ENCODE measurements around the gene TSNAXIP1. TPM values are rescaled to one million over a fixed set of nuclear protein-coding genes. Genes with fewer than 3 reads are reported as not detected.

The TSNAXIP1 gene
- total and polyA plus RNA-seq, 2 experiments from 2014 or later = 0.65 to 1.2 TPM

DNA sequence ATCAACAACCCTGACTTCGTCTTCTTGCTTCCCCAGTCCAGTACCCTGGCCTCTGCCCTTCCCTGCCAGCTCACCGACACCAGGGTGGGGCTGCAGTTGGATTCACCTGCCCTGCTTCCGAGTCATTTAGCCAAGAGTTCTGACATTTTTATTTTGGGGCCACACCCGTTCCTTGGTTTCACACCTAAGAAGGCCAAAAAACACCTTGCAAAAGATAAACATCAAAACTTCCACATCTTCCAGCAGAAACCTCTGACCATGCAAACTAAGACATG, 45.8 kb upstream of the TSNAXIP1 start:
- WGBS, 2 experiments (ENCODE audit: low coverage in 1 of 2, low lambda C conversion rate in 2 of 2, missing lambda C conversion rate in 2 of 2) = 95% methylated on average over 4 of the region's 4 CpGs
- Histone ChIP-seq H3K9me2 (ENCODE audit: insufficient read depth) (no peaks in the 10 kb centered on the region), H3F3A (ENCODE audit: insufficient read depth) (no peaks in the 10 kb centered on the region), H3K36me3 (ENCODE audit: low read depth) (no peaks in the 10 kb centered on the region), H2AFZ (no peak overlapping the region), H3K9me3 (ENCODE audit: low read depth) (no peaks in the 10 kb centered on the region), H3K79me2 (ENCODE audit: insufficient read depth) (no peaks in the 10 kb centered on the region; the same call in 1 of the 2 replicates), H3K4me3 (no peak overlapping the region), H3K27ac (no peak overlapping the region), H3K27me3 (replicated peaks; ENCODE audit: insufficient read depth) (no peaks in the 10 kb centered on the region), H3K4me2 (ENCODE audit: unreplicated experiment) (no peak overlapping the region), H4K20me1 (ENCODE audit: insufficient read depth) (no peaks in the 10 kb centered on the region), H3K9ac (no peak overlapping the region), H3K4me1 (ENCODE audit: insufficient read depth) (no peaks in the 10 kb centered on the region)
- in situ Hi-C loops (cut with MboI) = no loop called here
- DNase-seq = no peak
- TF ChIP-seq EZH2phosphoT487 (IDR thresholded peaks at IDR 0.05; ENCODE audit: insufficient read depth, low read depth) = no peak
- TF ChIP-seq EZH2 (IDR thresholded peaks at IDR 0.05; ENCODE audit: insufficient read depth, poor library complexity, severe bottlenecking) = no peak

DNA sequence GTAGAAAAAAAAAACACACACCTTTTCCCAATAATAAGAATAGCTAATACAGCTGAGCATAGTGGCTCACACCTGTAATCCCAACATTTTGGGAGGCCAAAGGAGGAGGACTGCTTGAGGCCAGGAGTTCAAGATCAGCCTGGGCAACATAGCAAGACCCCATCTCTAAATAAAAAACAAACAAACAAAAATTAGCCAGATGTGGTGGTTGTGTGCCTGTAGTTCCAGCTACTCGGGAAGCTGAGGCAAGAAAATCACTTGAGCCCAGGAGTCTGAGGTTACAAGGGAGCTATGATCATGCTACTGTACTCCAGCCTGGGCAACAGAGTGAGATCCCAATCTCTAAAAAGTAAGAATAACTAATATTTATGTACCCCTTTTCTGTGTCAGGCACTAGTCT, 44.8 kb upstream of the TSNAXIP1 start:
- H2AFZ ChIP-seq = no peak overlapping the region
- TF ChIP-seq EZH2 (IDR thresholded peaks at IDR 0.05; ENCODE audit: insufficient read depth, poor library complexity, severe bottlenecking) (no peak), EZH2phosphoT487 (IDR thresholded peaks at IDR 0.05; ENCODE audit: insufficient read depth, low read depth) (no peak)
- in situ Hi-C loops (cut with MboI) = no loop called here

GRCh38 chr16:67762385-67762784, 44.3 kb upstream of the TSNAXIP1 start:
- WGBS, 2 experiments (ENCODE audit: low coverage in 1 of 2, low lambda C conversion rate in 2 of 2, missing lambda C conversion rate in 2 of 2) = 91 to 100% methylated on average over 2 of the region's 2 CpGs
- H3F3A ChIP-seq (ENCODE audit: insufficient read depth) = no peaks in the 10 kb centered on the region
- no peak overlapping the region for H3K9ac ChIP-seq

More for the DNA sequence above, 44.8 kb upstream of the TSNAXIP1 start:
- no peak for DNase-seq
- Histone ChIP-seq H3K36me3 (ENCODE audit: low read depth) (no peaks in the 10 kb centered on the region), H3K9me3 (ENCODE audit: low read depth) (no peaks in the 10 kb centered on the region), H3K9me2 (ENCODE audit: insufficient read depth) (no peaks in the 10 kb centered on the region), H3K9ac (no peak overlapping the region), H3K79me2 (ENCODE audit: insufficient read depth) (no peaks in the 10 kb centered on the region; the same call in 1 of the 2 replicates), H3K27ac (no peak overlapping the region), H3K4me1 (ENCODE audit: insufficient read depth) (no peaks in the 10 kb centered on the region), H4K20me1 (ENCODE audit: insufficient read depth) (no peaks in the 10 kb centered on the region), H3F3A (ENCODE audit: insufficient read depth) (no peaks in the 10 kb centered on the region), H3K4me2 (ENCODE audit: unreplicated experiment) (no peak overlapping the region), H3K27me3 (replicated peaks; ENCODE audit: insufficient read depth) (no peaks in the 10 kb centered on the region), H3K4me3 (no peak overlapping the region)
- 93 to 100% methylated on average over 1 of the region's 1 CpG for WGBS, 2 experiments (ENCODE audit: low coverage in 1 of 2, low lambda C conversion rate in 2 of 2, missing lambda C conversion rate in 2 of 2)

GRCh38 chr16:67763066-67763465, 43.6 kb upstream of the TSNAXIP1 start:
- no peak overlapping the region for H3K27ac ChIP-seq
- no peak overlapping the region for H3K9ac ChIP-seq
- in situ Hi-C loops (cut with MboI) = no loop called here
- H3F3A ChIP-seq (ENCODE audit: insufficient read depth) = no peaks in the 10 kb centered on the region
- H3K9me2 ChIP-seq (ENCODE audit: insufficient read depth) = no peaks in the 10 kb centered on the region
- no peaks in the 10 kb centered on the region for H4K20me1 ChIP-seq (ENCODE audit: insufficient read depth)
- no peaks in the 10 kb centered on the region for H3K36me3 ChIP-seq (ENCODE audit: low read depth)
- WGBS, 2 experiments (ENCODE audit: low coverage in 1 of 2, low lambda C conversion rate in 2 of 2, missing lambda C conversion rate in 2 of 2) = 98 to 99% methylated on average over 5 of the region's 5 CpGs
- no peak overlapping the region for H3K4me2 ChIP-seq (ENCODE audit: unreplicated experiment)
- H3K4me1 ChIP-seq (ENCODE audit: insufficient read depth) = no peaks in the 10 kb centered on the region
- no peak overlapping the region for H2AFZ ChIP-seq
- H3K79me2 ChIP-seq (ENCODE audit: insufficient read depth) = no peaks in the 10 kb centered on the region; the same call in 1 of the 2 replicates
- TF ChIP-seq EZH2phosphoT487 (IDR thresholded peaks at IDR 0.05; ENCODE audit: insufficient read depth, low read depth) (no peak), EZH2 (IDR thresholded peaks at IDR 0.05; ENCODE audit: insufficient read depth, poor library complexity, severe bottlenecking) (no peak)
- no peak overlapping the region for H3K4me3 ChIP-seq
- DNase-seq = no peak
- no peaks in the 10 kb centered on the region for H3K27me3 ChIP-seq (replicated peaks; ENCODE audit: insufficient read depth)
- H3K9me3 ChIP-seq (ENCODE audit: low read depth) = no peaks in the 10 kb centered on the region

More at GRCh38 chr16:67762385-67762784, 44.3 kb upstream of the TSNAXIP1 start:
- TF ChIP-seq EZH2phosphoT487 (IDR thresholded peaks at IDR 0.05; ENCODE audit: insufficient read depth, low read depth) = no peak
- TF ChIP-seq EZH2 (IDR thresholded peaks at IDR 0.05; ENCODE audit: insufficient read depth, poor library complexity, severe bottlenecking) = no peak
- no peaks in the 10 kb centered on the region for H4K20me1 ChIP-seq (ENCODE audit: insufficient read depth)
- no peak for DNase-seq
- no peaks in the 10 kb centered on the region for H3K9me3 ChIP-seq (ENCODE audit: low read depth)
- in situ Hi-C loops (cut with MboI) = no loop called here
- no peak overlapping the region for H2AFZ ChIP-seq
- no peak overlapping the region for H3K27ac ChIP-seq
- H3K36me3 ChIP-seq (ENCODE audit: low read depth) = no peaks in the 10 kb centered on the region
- H3K4me2 ChIP-seq (ENCODE audit: unreplicated experiment) = no peak overlapping the region
- H3K4me3 ChIP-seq = no peak overlapping the region
- no peaks in the 10 kb centered on the region; the same call in 1 of the 2 replicates for H3K79me2 ChIP-seq (ENCODE audit: insufficient read depth)
- no peaks in the 10 kb centered on the region for H3K9me2 ChIP-seq (ENCODE audit: insufficient read depth)
- H3K27me3 ChIP-seq (replicated peaks; ENCODE audit: insufficient read depth) = no peaks in the 10 kb centered on the region
- no peaks in the 10 kb centered on the region for H3K4me1 ChIP-seq (ENCODE audit: insufficient read depth)

DNA sequence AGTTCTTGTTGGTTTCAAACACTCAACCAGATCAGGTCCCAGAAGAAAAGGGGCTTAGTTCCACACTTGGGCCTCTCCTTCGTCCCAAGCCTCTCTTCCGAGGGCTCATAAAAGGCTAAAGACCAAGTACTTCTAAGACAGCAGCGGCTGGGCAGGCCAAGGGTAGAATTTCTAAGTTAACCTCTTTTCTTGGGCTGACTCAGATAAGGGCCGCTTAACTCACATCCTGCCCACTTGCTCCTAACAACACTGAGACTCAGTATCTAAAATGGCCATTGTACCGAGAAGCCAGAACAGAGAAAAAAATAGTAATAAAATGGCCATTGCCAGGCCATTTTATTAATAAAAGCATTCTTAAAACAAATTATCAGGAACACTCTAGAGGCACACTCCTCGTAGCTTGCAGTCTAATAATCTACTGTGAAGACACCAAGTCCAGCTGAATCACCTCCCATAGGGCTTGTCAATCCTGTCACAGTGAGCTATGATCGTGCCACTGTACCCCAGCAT, 42.5 kb upstream of the TSNAXIP1 start:
- no peaks in the 10 kb centered on the region for H3K27me3 ChIP-seq (replicated peaks; ENCODE audit: insufficient read depth)
- no peak overlapping the region for H3K4me2 ChIP-seq (ENCODE audit: unreplicated experiment)
- H3K27ac ChIP-seq = no peak overlapping the region
- no peaks in the 10 kb centered on the region for H3K4me1 ChIP-seq (ENCODE audit: insufficient read depth)
- DNase-seq = no peak
- H2AFZ ChIP-seq = no peak overlapping the region
- no peaks in the 10 kb centered on the region for H3K36me3 ChIP-seq (ENCODE audit: low read depth)
- in situ Hi-C loops (cut with MboI) = no loop called here
- H3K9ac ChIP-seq = no peak overlapping the region
- no peaks in the 10 kb centered on the region for H3K9me2 ChIP-seq (ENCODE audit: insufficient read depth)
- TF ChIP-seq EZH2 (IDR thresholded peaks at IDR 0.05; ENCODE audit: insufficient read depth, poor library complexity, severe bottlenecking) = no peak
- no peak for TF ChIP-seq EZH2phosphoT487 (IDR thresholded peaks at IDR 0.05; ENCODE audit: insufficient read depth, low read depth)
- no peaks in the 10 kb centered on the region; the same call in 1 of the 2 replicates for H3K79me2 ChIP-seq (ENCODE audit: insufficient read depth)
- no peak overlapping the region for H3K4me3 ChIP-seq
- H4K20me1 ChIP-seq (ENCODE audit: insufficient read depth) = no peaks in the 10 kb centered on the region
- 93 to 98% methylated on average over 7 of the region's 7 CpGs for WGBS, 2 experiments (ENCODE audit: low coverage in 1 of 2, low lambda C conversion rate in 2 of 2, missing lambda C conversion rate in 2 of 2)
- H3F3A ChIP-seq (ENCODE audit: insufficient read depth) = no peaks in the 10 kb centered on the region
- no peaks in the 10 kb centered on the region for H3K9me3 ChIP-seq (ENCODE audit: low read depth)

Measured in GM23248 (cell line).